Loucy (cell line): ENCODE results near the gene ATP10A.
"Not testable (repeated sequence)": the region's sequence is repeated elsewhere in the genome, so short reads cannot be mapped to it uniquely, and the experiment has no call there.

Source experiments
- H2AFZ ChIP-seq: fragments of 200-600 bp; sonication (generic); 2 replicates; pipeline ENCODE4 v1.6.0; 2016; ENCODE audit warnings: antibody characterized with exemption, mild to moderate bottlenecking, low read length, moderate library complexity
- H3F3A ChIP-seq: fragments of 200-600 bp; 2 replicates; pipeline ENCODE4 v1.6.0; 2016; ENCODE audit warnings: antibody characterized with exemption, low read depth, mild to moderate bottlenecking
- H3K27me3 ChIP-seq: fragments of 200-600 bp; sonication (generic); 2 replicates; pipeline ENCODE4 v1.6.1; 2014; ENCODE audit warnings: low read length, mild to moderate bottlenecking; ENCODE audit not compliant: insufficient read depth, poor library complexity, severe bottlenecking
- H3K36me3 ChIP-seq: fragments of 200-600 bp; sonication (generic); 2 replicates; pipeline ENCODE4 v1.6.1; 2016; ENCODE audit warnings: low read length; ENCODE audit not compliant: insufficient read depth
- H3K4me1 ChIP-seq: fragments of 200-600 bp; sonication (generic); 2 replicates; pipeline ENCODE4 v1.5.1; 2014; ENCODE audit warnings: low read length, mild to moderate bottlenecking; ENCODE audit not compliant: insufficient read depth, poor library complexity, severe bottlenecking
- H3K4me2 ChIP-seq: fragments of 200-600 bp; sonication (generic); 2 replicates; pipeline ENCODE4 v1.6.0; 2014; ENCODE audit warnings: antibody characterized with exemption, low read length, low read depth, mild to moderate bottlenecking; ENCODE audit not compliant: poor library complexity, severe bottlenecking
- H3K4me3 ChIP-seq: fragments of 200-600 bp; sonication (generic); 2 replicates; pipeline ENCODE4 v1.5.1; 2014; ENCODE audit warnings: low read length, mild to moderate bottlenecking, mixed read lengths; ENCODE audit not compliant: poor library complexity, severe bottlenecking
- H3K79me2 ChIP-seq: fragments of 200-600 bp; sonication (generic); 2 replicates; pipeline ENCODE4 v1.6.1; 2014; ENCODE audit warnings: low read length; ENCODE audit not compliant: insufficient read depth
- H3K9ac ChIP-seq: fragments of 200-600 bp; sonication (generic); 2 replicates; pipeline ENCODE4 v1.6.0; 2014; ENCODE audit warnings: mild to moderate bottlenecking, low read depth, low read length, moderate library complexity; ENCODE audit not compliant: poor library complexity, severe bottlenecking
- H3K9me2 ChIP-seq: fragments of 200-600 bp; sonication (generic); replicated peaks from 2 replicates; pipeline ENCODE4 v1.6.1; 2016; ENCODE audit warnings: low read depth, low read length, mixed read lengths
- H3K9me3 ChIP-seq: fragments of 200-600 bp; sonication (generic); 2 replicates; pipeline ENCODE4 v1.6.1; 2014; ENCODE audit warnings: mild to moderate bottlenecking, antibody characterized with exemption, low read length, low read depth; ENCODE audit not compliant: insufficient read depth
- H4K20me1 ChIP-seq: fragments of 200-600 bp; sonication (generic); 2 replicates; pipeline ENCODE4 v1.6.0; 2014; ENCODE audit warnings: antibody characterized with exemption, low read length, mild to moderate bottlenecking; ENCODE audit not compliant: insufficient read depth, poor library complexity, severe bottlenecking
- CTCF ChIP-seq: fragments of 200-600 bp; sonication (generic); conservative IDR thresholded peaks from 2 replicates; pipeline ENCODE4 v1.5.1; 2014; ENCODE audit warnings: mild to moderate bottlenecking, antibody characterized with exemption, low read length
- EZH2phosphoT487 ChIP-seq: fragments of 200-600 bp; IDR thresholded peaks from 2 replicates; pipeline ENCODE4 v1.6.1; 2018; ENCODE audit warnings: antibody characterized with exemption, mild to moderate bottlenecking, moderate library complexity, borderline replicate concordance

ATP10A gene

DNA sequence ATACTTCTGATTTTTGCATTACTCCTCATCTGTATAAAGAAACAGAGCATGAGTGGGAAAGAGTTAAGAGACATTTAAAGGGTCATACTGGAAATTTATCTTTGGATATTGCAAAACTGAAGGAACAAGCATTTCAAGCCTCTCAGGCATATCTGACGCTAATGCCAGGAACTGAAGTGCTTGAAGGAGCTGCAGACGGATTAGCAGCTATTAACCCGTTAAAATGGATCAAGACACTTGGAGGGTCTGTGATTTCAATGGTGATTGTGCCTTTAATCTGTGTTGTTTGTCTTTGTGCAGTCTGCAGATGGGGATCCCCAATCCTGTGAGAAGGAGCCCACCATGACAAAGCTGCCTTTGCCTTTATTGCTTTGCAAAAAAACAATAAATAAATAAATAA lies 221.8 kb downstream of the ATP10A start:
- TF ChIP-seq EZH2phosphoT487: no peak
- TF ChIP-seq CTCF: no peak
- no peak overlapping the region for H2AFZ ChIP-seq
- H3K9me2 ChIP-seq: no peaks in the 10 kb centered on the region
- no peak overlapping the region for H3K4me2 ChIP-seq
- no peaks in the 10 kb centered on the region for H3K79me2 ChIP-seq
- H3K4me3 ChIP-seq: no peak overlapping the region
- peaks cover 4% of the 10 kb centered on the region; the same call in 1 of the 2 replicates for H3K9me3 ChIP-seq
- no peaks in the 10 kb centered on the region for H4K20me1 ChIP-seq
- no peak overlapping the region for H3K9ac ChIP-seq
- H3K36me3 ChIP-seq: no peaks in the 10 kb centered on the region
- H3F3A ChIP-seq: no peaks in the 10 kb centered on the region
- no peaks in the 10 kb centered on the region for H3K4me1 ChIP-seq
- H3K27me3 ChIP-seq: no peaks in the 10 kb centered on the region

GRCh38 chr15:25640959-25641358 lies 222.2 kb downstream of the ATP10A start:
- H3K4me3 ChIP-seq, H2AFZ ChIP-seq: not testable (repeated sequence)

DNA sequence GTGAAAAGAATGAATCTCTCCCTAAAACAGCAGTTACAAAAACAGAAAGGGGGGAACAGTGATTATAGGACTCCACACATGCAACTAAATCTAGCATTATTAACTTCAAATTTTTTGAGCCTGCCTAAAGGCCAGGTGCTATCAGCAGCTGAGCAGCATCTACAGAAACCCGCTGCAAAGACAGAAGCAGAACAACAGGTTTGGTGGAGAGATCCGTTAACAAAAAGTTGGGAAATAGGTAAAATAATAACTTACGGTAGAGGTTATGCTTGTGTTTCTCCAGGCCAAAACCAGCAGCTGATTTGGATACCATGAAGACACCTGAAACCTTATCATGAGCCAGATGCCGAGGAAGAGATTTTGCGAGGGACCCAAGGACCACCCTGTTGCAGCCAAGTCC lies 222.7 kb downstream of the ATP10A start:
- Histone ChIP-seq H3K9me2 (no peaks in the 10 kb centered on the region), H4K20me1 (no peaks in the 10 kb centered on the region), H3K4me1 (no peaks in the 10 kb centered on the region), H3K79me2 (no peaks in the 10 kb centered on the region), H3F3A (no peaks in the 10 kb centered on the region), H2AFZ (no peak overlapping the region), H3K9me3 (peaks cover 4% of the 10 kb centered on the region; the same call in 1 of the 2 replicates), H3K36me3 (no peaks in the 10 kb centered on the region), H3K27me3 (no peaks in the 10 kb centered on the region), H3K4me3 (no peak overlapping the region), H3K9ac (no peak overlapping the region), H3K4me2 (no peak overlapping the region)
- TF ChIP-seq CTCF (no peak), EZH2phosphoT487 (no peak)

More at GRCh38 chr15:25640959-25641358, 222.2 kb downstream of the ATP10A start:
- H3K9me2 ChIP-seq, H3F3A ChIP-seq, H3K27me3 ChIP-seq, H3K79me2 ChIP-seq, H4K20me1 ChIP-seq, H3K4me2 ChIP-seq, H3K4me1 ChIP-seq, H3K9ac ChIP-seq, H3K36me3 ChIP-seq, H3K9me3 ChIP-seq: not testable (repeated sequence)

- not testable (repeated sequence) for H3K27me3 ChIP-seq, H3K9ac ChIP-seq, H3K9me2 ChIP-seq, H3K79me2 ChIP-seq, H3K4me3 ChIP-seq, H3K9me3 ChIP-seq, H4K20me1 ChIP-seq, H3K36me3 ChIP-seq, H3K4me1 ChIP-seq, H3F3A ChIP-seq, H2AFZ ChIP-seq, H3K4me2 ChIP-seq
Measured at GRCh38 chr15:25636486-25636885, 226.6 kb downstream of the ATP10A start.
